NCI-H460 (cell line): ENCODE results near the gene FRS2. TPM values are rescaled to one million over a fixed set of nuclear protein-coding genes. Genes with fewer than 3 reads are reported as not detected.

Experiments
- DNase-seq: peaks from one replicate; pipeline ENCODE4 v3.0.0-alpha.2; 2016; ENCODE audit warnings: low read depth; ENCODE audit errors: extremely low read depth
- total RNA-seq: library from RNA; depleted of rRNA; stranded (reverse); fragments of >200 nt; shearing (Covaris generic); gene quantifications from 2 replicates; pipeline ENCODE4 v1.2.3, GENCODE V29; 2014

FRS2 gene
- total RNA-seq, 1 experiment from 2014 or later: 26.5 TPM

- no peak for DNase-seq
Observed at GRCh38 chr12:69523433-69524330, 53.5 kb downstream of the FRS2 start.

GRCh38 chr12:69524331-69524630, 54.1 kb downstream of the FRS2 start:
- DNase-seq: no peak

- DNase-seq: no peak
Observed at GRCh38 chr12:69524755-69525469, 54.7 kb downstream of the FRS2 start.

GRCh38 chr12:69527506-69528272, 57.5 kb downstream of the FRS2 start:
- no peak for DNase-seq

GRCh38 chr12:69529021-69529420, 58.8 kb downstream of the FRS2 start:
- no peak for DNase-seq

- no peak for DNase-seq
Observed at GRCh38 chr12:69533844-69534243, 63.7 kb downstream of the FRS2 start.

GRCh38 chr12:69534389-69534822, 64.2 kb downstream of the FRS2 start:
- no peak for DNase-seq

- no peak for DNase-seq
Observed at GRCh38 chr12:69540987-69541386, 70.8 kb downstream of the FRS2 start.

- DNase-seq: no peak
Observed at GRCh38 chr12:69544087-69544486, 73.9 kb downstream of the FRS2 start.

- DNase-seq: no peak
Observed at GRCh38 chr12:69545081-69545480, 74.9 kb downstream of the FRS2 start.

- no peak for DNase-seq
Observed at GRCh38 chr12:69546693-69547438, 76.7 kb downstream of the FRS2 start.

GRCh38 chr12:69548687-69549086, 78.5 kb downstream of the FRS2 start:
- no peak for DNase-seq

GRCh38 chr12:69550569-69551350, 80.6 kb downstream of the FRS2 start:
- no peak for DNase-seq

GRCh38 chr12:69553628-69554248, 83.5 kb downstream of the FRS2 start:
- DNase-seq: no peak

- no peak for DNase-seq
Observed at GRCh38 chr12:69555461-69555860, 85.3 kb downstream of the FRS2 start.

GRCh38 chr12:69556383-69556782, 86.2 kb downstream of the FRS2 start:
- no peak for DNase-seq

- no peak for DNase-seq
Observed at GRCh38 chr12:69563166-69563762, 93.1 kb downstream of the FRS2 start.

- no peak for DNase-seq
Observed at GRCh38 chr12:69566603-69567002, 96.4 kb downstream of the FRS2 start.

GRCh38 chr12:69569236-69569635, 99.0 kb downstream of the FRS2 start:
- no peak for DNase-seq
